ENCODE data around the gene RNASE13. TPM values are rescaled to one million over a fixed set of nuclear protein-coding genes. Genes with fewer than 3 reads are reported as not detected.
"Not testable (repeated sequence)": the region's sequence is repeated elsewhere in the genome, so short reads cannot be mapped to it uniquely, and the experiment has no call there.

Gene RNASE13
- total RNA-seq, 1 experiment from 2014 or later, result 0.15 TPM

- intact Hi-C loops (cut with micrococcal nuclease), result loop anchor here (10.0 kb wide), 1 partner anchor 545 kb away; no protein-coding TSS in a partner anchor
- H3K36me3 ChIP-seq (ENCODE audit: control insufficient read depth in 1 of 2, insufficient read depth in 2 of 2, low read length in 2 of 2); POLR2A ChIA-PET; CTCF ChIA-PET; DNase-seq (ENCODE audit: low read depth, low spot score); RAD21 ChIA-PET (ENCODE audit: low non-redundant PET in 1 of 2, low total read pairs in 2 of 2, uncharacterized antibody in 2 of 2, unreplicated experiment in 2 of 2); H2AFZ ChIP-seq (ENCODE audit: low read depth, low read length, poor library complexity, severe bottlenecking); H3K9me3 ChIP-seq (ENCODE audit: control insufficient read depth in 1 of 2, insufficient read depth in 1 of 2, low read depth in 1 of 2, low read length in 2 of 2); H3K4me3 ChIP-seq (replicated peaks in 1 of 2; ENCODE audit: low read depth in 1 of 2, low read length in 2 of 2); H3K27ac ChIP-seq (ENCODE audit: low read depth, low read length); ATAC-seq; H3K9ac ChIP-seq (ENCODE audit: low read length); H3K9me2 ChIP-seq (ENCODE audit: insufficient read depth); H3K4me1 ChIP-seq (ENCODE audit: control insufficient read depth in 1 of 2, insufficient read depth in 2 of 2, low read length in 2 of 2); H3K4me2 ChIP-seq (ENCODE audit: low read length); H4K20me1 ChIP-seq (ENCODE audit: insufficient read depth); BruUV-seq (replicated peaks); H3K79me2 ChIP-seq (ENCODE audit: insufficient read depth, low read length): not testable (repeated sequence)
- H3K27me3 ChIP-seq (ENCODE audit: insufficient read depth, low read length), result peaks cover 18% of the 10 kb centered on the region; the same call in 1 of the 2 replicates
Measured at GRCh38 chr14:21009721-21010120, 24.9 kb downstream of the RNASE13 start.

- Histone ChIP-seq H3K36me3 (ENCODE audit: control insufficient read depth in 1 of 2, insufficient read depth in 2 of 2, low read length in 2 of 2) (no peaks in the 10 kb centered on the region), H3K4me1 (ENCODE audit: control insufficient read depth in 1 of 2, insufficient read depth in 2 of 2, low read length in 2 of 2) (peaks cover 4 to 10% of the 10 kb centered on the region in 2 experiments; a peak in 3 of 4 replicates), H3K27me3 (ENCODE audit: insufficient read depth, low read length) (no peaks in the 10 kb centered on the region), H3K79me2 (ENCODE audit: insufficient read depth, low read length) (no peaks in the 10 kb centered on the region), H3K9me2 (ENCODE audit: insufficient read depth) (no peaks in the 10 kb centered on the region), H2AFZ (ENCODE audit: low read depth, low read length, poor library complexity, severe bottlenecking) (no peak overlapping the region), H3K9ac (ENCODE audit: low read length) (no peak overlapping the region), H3K4me2 (ENCODE audit: low read length) (no peak overlapping the region), H4K20me1 (ENCODE audit: insufficient read depth) (no peaks in the 10 kb centered on the region), H3K9me3 (ENCODE audit: control insufficient read depth in 1 of 2, insufficient read depth in 1 of 2, low read depth in 1 of 2, low read length in 2 of 2) (no peaks in the 10 kb centered on the region), H3K4me3 (replicated peaks in 1 of 2; ENCODE audit: low read depth in 1 of 2, low read length in 2 of 2) (no peak overlapping the region), H3K27ac (ENCODE audit: low read depth, low read length) (no peak overlapping the region)
- POLR2A ChIA-PET, result no interaction called here
- DNase-seq (ENCODE audit: low read depth, low spot score) (no peak), ATAC-seq (no peak)
- CTCF ChIA-PET, result interaction anchor here (1.8 to 2.9 kb wide), 3 partner anchors 11 to 146 kb away, joined by 4 to 53 read pairs (median 8); no protein-coding TSS in a partner anchor
- no TSS peak for BruUV-seq (replicated peaks)
- intact Hi-C loops (cut with micrococcal nuclease), result no loop called here
- no peak for TF ChIP-seq EGR1 (IDR thresholded peaks at IDR 0.05; ENCODE audit: low read depth)
- no peak for TF ChIP-seq ZNF274 (IDR thresholded peaks at IDR 0.05; ENCODE audit: low read depth, low read length)
- no peak for TF ChIP-seq EZH2phosphoT487 (IDR thresholded peaks at IDR 0.05; ENCODE audit: borderline replicate concordance)
- no peak for TF ChIP-seq YY1 (IDR thresholded peaks at IDR 0.05; ENCODE audit: extremely low read depth, insufficient replicate concordance, low read depth, low read length)
- TF ChIP-seq TCF7L2 (IDR thresholded peaks at IDR 0.05; ENCODE audit: borderline replicate concordance, extremely low read depth, insufficient read depth, insufficient read length), result no peak
- RAD21 ChIA-PET (ENCODE audit: low non-redundant PET in 1 of 2, low total read pairs in 2 of 2, uncharacterized antibody in 2 of 2, unreplicated experiment in 2 of 2), result no interaction called here
Measured at GRCh38 chr14:21003788-21004346, 30.7 kb downstream of the RNASE13 start.
